OCI-LY3 (cell line): ENCODE data around the gene CYP11A1.

Source experiments
- CTCF ChIP-seq: fragments of 200-600, 300-600 bp; sonication (generic); IDR thresholded peaks from 2 replicates; pipeline ENCODE4 v1.5.1; 2014; ENCODE audit warnings: antibody characterized with exemption, low read length, low read depth
- EZH2phosphoT487 ChIP-seq: fragments of 200-600 bp; shearing (Covaris generic); IDR thresholded peaks from 2 replicates; pipeline ENCODE4 v1.6.1; 2018; ENCODE audit warnings: antibody characterized with exemption, mixed run types, low read depth

- peak; percentile 30; the same call in 1 of the 2 replicates for TF ChIP-seq CTCF
- TF ChIP-seq EZH2phosphoT487: no peak
Measured at GRCh38 chr15:74383695-74384565, 16.5 kb upstream of the CYP11A1 start.
